Vagina (tissue), 2 donors: ENCODE measurements around the gene LRRC3. TPM values are rescaled to one million over a fixed set of nuclear protein-coding genes. Genes with fewer than 3 reads are reported as not detected.

Experiments used
- DNase-seq, 2 donors: peaks; one replicate each; pipeline ENCODE4 v3.0.0-alpha.2; 2017; ENCODE audit errors: extremely low spot score in 2 of 2
- H3K27ac ChIP-seq: fragments of 200-600 bp; sonication (generic); one replicate; pipeline ENCODE4 v1.5.1; 2019
- H3K27me3 ChIP-seq: fragments of 200-600 bp; sonication (generic); one replicate; pipeline ENCODE4 v1.5.1; 2019
- H3K36me3 ChIP-seq, 2 donors: fragments of 200-600 bp; sonication (generic); one replicate each; pipeline ENCODE4 v1.5.1; 2017 to 2019
- H3K4me1 ChIP-seq: fragments of 200-600 bp; sonication (generic); one replicate; pipeline ENCODE4 v1.5.1; 2019
- H3K4me3 ChIP-seq, 2 donors: fragments of 200-600 bp; sonication (generic); 1 replicate in 1 of 2; 2 replicates in 1 of 2; pipeline ENCODE4 v1.5.1; 2016 to 2019
- H3K9me3 ChIP-seq: fragments of 200-600 bp; sonication (generic); one replicate; pipeline ENCODE4 v1.5.1; 2019
- CTCF ChIP-seq, 3 experiments: fragments of 450-650 bp in 2 of 3; fragments of 200-600 bp in 1 of 3; sonication (generic) in 1 of 3; IDR thresholded peaks; one replicate each; pipeline ENCODE4 v1.5.1; 2017 to 2019; ENCODE audit warnings: antibody characterized with exemption in 3 of 3, mild to moderate bottlenecking in 2 of 3, moderate library complexity in 2 of 3
- POLR2A ChIP-seq, 2 donors: fragments of 450-650 bp; IDR thresholded peaks; one replicate each; pipeline ENCODE4 v1.6.1; 2017; ENCODE audit warnings: antibody characterized with exemption in 2 of 2, mild to moderate bottlenecking in 2 of 2, moderate library complexity in 2 of 2
- POLR2AphosphoS5 ChIP-seq, 2 donors: sonication (generic); formaldehyde crosslinking; IDR thresholded peaks; one replicate each; pipeline ENCODE4 v1.9.0; 2017; ENCODE audit warnings: antibody characterized with exemption in 2 of 2, mild to moderate bottlenecking in 2 of 2, low read depth in 1 of 2; ENCODE audit not compliant: insufficient read depth in 1 of 2
- intact Hi-C: fragments of 100-400 bp; cut with DNase I; formaldehyde crosslinking; loops from one replicate; pipeline ENCODE4 v1.15.1; 2023
- total RNA-seq: library from RNA; depleted of rRNA; stranded (reverse); fragments of >200 nt; gene quantifications from one replicate; pipeline ENCODE4 v1.2.3, GENCODE V29; 2016

LRRC3 gene
- total RNA-seq, 1 donor from 2014 or later: 2.5 TPM

GRCh38 chr21:44432841-44433790 lies 22.2 kb upstream of the LRRC3 start:
- Histone ChIP-seq H3K27me3 (no peaks in the 10 kb centered on the region), H3K36me3 (no peaks in the 10 kb centered on the region), H3K27ac (no peak overlapping the region), H3K4me3 (no peak overlapping the region), H3K4me1 (no peaks in the 10 kb centered on the region), H3K9me3 (peaks cover 5% of the 10 kb centered on the region)
- intact Hi-C loops: no loop called here
- TF ChIP-seq POLR2A (IDR thresholded peaks at IDR 0.05): no peak
- TF ChIP-seq POLR2AphosphoS5 (IDR thresholded peaks at IDR 0.05; ENCODE audit: insufficient read depth in 1 of 2, low read depth in 1 of 2): no peak
- no peak for TF ChIP-seq CTCF (IDR thresholded peaks at IDR 0.05)
- peak in 1 of 2 donors; percentile 96 for DNase-seq

GRCh38 chr21:44433791-44434567 lies 21.3 kb upstream of the LRRC3 start:
- no peak for DNase-seq
- Histone ChIP-seq H3K36me3 (no peaks in the 10 kb centered on the region), H3K9me3 (peaks cover 5% of the 10 kb centered on the region), H3K4me3 (no peak overlapping the region), H3K27me3 (no peaks in the 10 kb centered on the region), H3K4me1 (no peaks in the 10 kb centered on the region), H3K27ac (no peak overlapping the region)
- intact Hi-C loops: no loop called here
- no peak for TF ChIP-seq CTCF (IDR thresholded peaks at IDR 0.05)
- no peak for TF ChIP-seq POLR2A (IDR thresholded peaks at IDR 0.05)
- TF ChIP-seq POLR2AphosphoS5 (IDR thresholded peaks at IDR 0.05; ENCODE audit: insufficient read depth in 1 of 2, low read depth in 1 of 2): no peak

- no peak for TF ChIP-seq POLR2AphosphoS5 (IDR thresholded peaks at IDR 0.05; ENCODE audit: insufficient read depth in 1 of 2, low read depth in 1 of 2)
- no peak for TF ChIP-seq POLR2A (IDR thresholded peaks at IDR 0.05)
- no peak for TF ChIP-seq CTCF (IDR thresholded peaks at IDR 0.05)
- peaks cover 5% of the 10 kb centered on the region for H3K9me3 ChIP-seq
- no peak overlapping the region for H3K4me3 ChIP-seq
- no peak for DNase-seq
- intact Hi-C loops: no loop called here
- no peaks in the 10 kb centered on the region for H3K4me1 ChIP-seq
- no peaks in the 10 kb centered on the region for H3K27me3 ChIP-seq
- no peak overlapping the region for H3K27ac ChIP-seq
- H3K36me3 ChIP-seq: no peaks in the 10 kb centered on the region
Observed at GRCh38 chr21:44434568-44434925, 20.8 kb upstream of the LRRC3 start.

- no peak overlapping the region for H3K27ac ChIP-seq
- DNase-seq: no peak
- no peak for TF ChIP-seq POLR2A (IDR thresholded peaks at IDR 0.05)
- TF ChIP-seq POLR2AphosphoS5 (IDR thresholded peaks at IDR 0.05; ENCODE audit: insufficient read depth in 1 of 2, low read depth in 1 of 2): no peak
- TF ChIP-seq CTCF (IDR thresholded peaks at IDR 0.05): no peak
- intact Hi-C loops: no loop called here
- H3K4me1 ChIP-seq: no peaks in the 10 kb centered on the region
- H3K36me3 ChIP-seq: no peaks in the 10 kb centered on the region
- H3K4me3 ChIP-seq: no peak overlapping the region
- no peaks in the 10 kb centered on the region for H3K27me3 ChIP-seq
- H3K9me3 ChIP-seq: no peaks in the 10 kb centered on the region
Observed at GRCh38 chr21:44434936-44435635, 20.2 kb upstream of the LRRC3 start.
